HUES48 (cell line): Measurements from ENCODE around the gene MYBPC3.

Experiments
- H3K27ac ChIP-seq: one replicate; pipeline ENCODE4 v1.7.0; 2013; ENCODE audit warnings: low read depth, low read length, inconsistent platforms
- H3K27me3 ChIP-seq: 2 replicates; pipeline ENCODE4 v1.6.1; 2013; ENCODE audit warnings: mild to moderate bottlenecking, low read length; ENCODE audit not compliant: control insufficient read depth, insufficient read depth
- H3K36me3 ChIP-seq: 2 replicates; pipeline ENCODE4 v1.6.1; 2013; ENCODE audit warnings: low read length; ENCODE audit not compliant: control insufficient read depth, insufficient read depth
- H3K4me1 ChIP-seq: 2 replicates; pipeline ENCODE4 v1.6.1; 2013; ENCODE audit warnings: mild to moderate bottlenecking, low read length; ENCODE audit not compliant: control insufficient read depth, insufficient read depth
- H3K4me3 ChIP-seq: 2 replicates; pipeline ENCODE4 v1.5.1; 2013; ENCODE audit warnings: mild to moderate bottlenecking, low read depth, low read length
- H3K9ac ChIP-seq: 2 replicates; pipeline ENCODE4 v1.6.1; 2013; ENCODE audit warnings: mild to moderate bottlenecking, low read depth, low read length, moderate library complexity
- H3K9me3 ChIP-seq: 2 replicates; pipeline ENCODE4 v1.6.1; 2013; ENCODE audit warnings: low read length; ENCODE audit not compliant: control insufficient read depth, insufficient read depth

The MYBPC3 gene

DNA sequence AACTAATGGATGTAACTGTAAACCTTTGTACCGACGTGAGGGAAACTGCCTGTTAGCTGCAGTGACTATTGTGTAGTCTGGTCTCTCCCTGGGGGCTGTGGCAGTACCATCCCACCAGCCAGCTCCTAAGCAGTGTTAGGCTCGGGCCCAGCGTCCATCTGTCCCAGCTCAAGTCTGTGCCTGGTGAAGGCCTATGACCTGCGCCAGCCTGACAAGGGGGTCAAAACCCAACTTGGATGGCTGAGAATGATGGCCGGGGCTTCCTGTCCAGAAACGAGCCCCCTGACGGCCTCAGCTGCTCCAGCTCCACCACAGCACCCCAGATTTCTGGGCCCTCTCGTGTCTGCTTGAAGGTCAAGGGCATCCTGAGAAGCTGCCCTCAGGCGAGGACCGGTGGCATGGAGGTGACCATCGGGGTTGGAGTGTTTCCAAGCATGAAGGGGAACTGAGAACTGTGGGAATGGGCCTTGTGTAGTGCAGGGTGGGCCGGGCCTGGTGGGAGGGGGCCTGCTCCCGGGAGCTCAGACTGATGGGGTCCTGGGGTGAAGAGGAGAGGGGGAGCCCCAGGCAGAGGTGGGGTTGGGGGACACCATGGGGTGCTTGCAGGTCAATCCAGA, 40.2 kb upstream of the MYBPC3 start:
- H3K4me1 ChIP-seq: no peaks in the 10 kb centered on the region
- H3K36me3 ChIP-seq: no peaks in the 10 kb centered on the region
- H3K27me3 ChIP-seq: no peaks in the 10 kb centered on the region
- no peaks in the 10 kb centered on the region for H3K9me3 ChIP-seq
- H3K27ac ChIP-seq: no peak overlapping the region
- no peak overlapping the region for H3K4me3 ChIP-seq
- no peak overlapping the region for H3K9ac ChIP-seq

DNA sequence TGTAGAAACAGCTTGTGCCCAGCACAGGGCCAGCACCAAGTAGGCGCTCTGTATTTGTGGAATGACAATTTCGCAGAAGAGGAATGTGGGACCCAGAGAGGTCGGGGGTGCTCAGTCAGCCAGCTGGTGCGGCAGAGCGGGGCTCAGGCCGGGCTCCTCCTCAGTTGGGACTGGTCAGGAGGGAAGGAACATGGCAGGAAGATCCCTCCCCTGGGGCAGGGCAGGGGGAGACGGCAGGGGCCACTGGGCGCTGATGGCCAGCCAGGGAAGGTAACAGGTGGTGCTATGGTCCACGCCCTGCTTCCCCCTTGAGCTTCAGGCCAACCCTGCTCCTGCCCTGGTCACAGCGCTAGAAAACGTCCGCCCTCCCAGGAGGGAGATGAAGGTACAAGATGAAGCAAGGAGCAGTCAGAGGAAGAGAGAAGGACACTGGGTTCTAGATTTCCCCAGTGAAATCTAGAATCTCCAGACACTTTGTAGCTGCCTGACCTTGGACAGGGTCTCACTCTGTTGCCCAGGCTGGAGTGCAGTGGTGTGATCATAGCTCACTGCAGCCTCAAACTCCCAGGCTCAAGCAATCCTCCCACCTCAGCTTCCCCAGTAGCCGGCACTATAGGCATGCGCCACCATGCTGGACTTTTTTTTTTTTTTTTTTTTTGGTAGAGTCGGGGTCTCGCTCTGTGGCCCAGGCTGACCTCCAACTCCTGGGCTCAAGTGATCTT, 39.4 kb upstream of the MYBPC3 start:
- Histone ChIP-seq H3K36me3 (no peaks in the 10 kb centered on the region), H3K9ac (no peak overlapping the region), H3K27ac (no peak overlapping the region), H3K4me1 (no peaks in the 10 kb centered on the region), H3K9me3 (no peaks in the 10 kb centered on the region), H3K4me3 (no peak overlapping the region), H3K27me3 (no peaks in the 10 kb centered on the region)

DNA sequence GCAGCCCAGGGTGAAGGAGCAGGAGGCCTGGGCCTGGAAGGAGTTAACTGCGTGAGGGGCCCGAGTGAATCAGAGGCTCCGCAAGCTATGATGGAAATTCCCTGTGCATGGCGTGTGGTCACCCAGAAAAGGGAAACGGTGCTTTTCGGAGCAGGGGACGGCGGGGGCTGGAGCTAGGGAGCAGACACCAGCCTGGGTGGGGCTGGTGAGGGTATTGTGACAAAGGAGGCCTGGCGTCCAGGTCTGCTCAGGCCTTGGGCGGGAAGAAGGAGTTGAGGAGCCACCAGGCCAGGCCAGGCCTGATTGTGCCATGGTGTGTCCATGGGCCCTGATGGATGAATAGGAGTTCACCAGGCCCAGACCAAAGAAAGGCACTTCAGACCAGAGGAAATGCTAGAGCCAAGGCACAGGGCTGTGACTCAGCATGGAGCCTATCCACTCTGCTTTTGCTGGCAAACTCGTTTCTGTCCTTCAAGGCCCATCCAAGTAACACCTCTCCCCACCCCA, 38.6 kb upstream of the MYBPC3 start:
- no peak overlapping the region for H3K27ac ChIP-seq
- H3K4me1 ChIP-seq: no peaks in the 10 kb centered on the region
- no peaks in the 10 kb centered on the region for H3K9me3 ChIP-seq
- H3K4me3 ChIP-seq: no peak overlapping the region
- no peaks in the 10 kb centered on the region for H3K27me3 ChIP-seq
- H3K36me3 ChIP-seq: no peaks in the 10 kb centered on the region
- no peak overlapping the region for H3K9ac ChIP-seq

DNA sequence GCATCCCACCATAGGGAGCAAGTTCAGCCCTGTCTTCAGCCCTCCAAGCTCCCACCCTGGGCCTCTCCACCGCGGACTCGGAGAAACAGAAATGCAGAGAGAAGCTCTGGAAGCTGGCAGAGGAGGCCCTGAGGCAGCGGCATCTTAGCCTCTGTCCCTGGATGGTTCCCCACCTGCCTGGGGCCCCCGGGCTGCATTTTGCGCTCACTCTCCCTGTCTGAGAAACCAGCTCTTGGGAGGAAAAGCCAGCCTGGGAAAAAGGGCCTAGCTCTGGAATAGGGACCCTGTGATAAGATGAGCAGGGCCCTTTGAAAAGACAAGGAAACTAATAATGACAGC, 37.9 kb upstream of the MYBPC3 start:
- Histone ChIP-seq H3K27me3 (no peaks in the 10 kb centered on the region), H3K9ac (no peak overlapping the region), H3K4me1 (no peaks in the 10 kb centered on the region), H3K27ac (no peak overlapping the region), H3K9me3 (no peaks in the 10 kb centered on the region), H3K36me3 (no peaks in the 10 kb centered on the region), H3K4me3 (no peak overlapping the region)

DNA sequence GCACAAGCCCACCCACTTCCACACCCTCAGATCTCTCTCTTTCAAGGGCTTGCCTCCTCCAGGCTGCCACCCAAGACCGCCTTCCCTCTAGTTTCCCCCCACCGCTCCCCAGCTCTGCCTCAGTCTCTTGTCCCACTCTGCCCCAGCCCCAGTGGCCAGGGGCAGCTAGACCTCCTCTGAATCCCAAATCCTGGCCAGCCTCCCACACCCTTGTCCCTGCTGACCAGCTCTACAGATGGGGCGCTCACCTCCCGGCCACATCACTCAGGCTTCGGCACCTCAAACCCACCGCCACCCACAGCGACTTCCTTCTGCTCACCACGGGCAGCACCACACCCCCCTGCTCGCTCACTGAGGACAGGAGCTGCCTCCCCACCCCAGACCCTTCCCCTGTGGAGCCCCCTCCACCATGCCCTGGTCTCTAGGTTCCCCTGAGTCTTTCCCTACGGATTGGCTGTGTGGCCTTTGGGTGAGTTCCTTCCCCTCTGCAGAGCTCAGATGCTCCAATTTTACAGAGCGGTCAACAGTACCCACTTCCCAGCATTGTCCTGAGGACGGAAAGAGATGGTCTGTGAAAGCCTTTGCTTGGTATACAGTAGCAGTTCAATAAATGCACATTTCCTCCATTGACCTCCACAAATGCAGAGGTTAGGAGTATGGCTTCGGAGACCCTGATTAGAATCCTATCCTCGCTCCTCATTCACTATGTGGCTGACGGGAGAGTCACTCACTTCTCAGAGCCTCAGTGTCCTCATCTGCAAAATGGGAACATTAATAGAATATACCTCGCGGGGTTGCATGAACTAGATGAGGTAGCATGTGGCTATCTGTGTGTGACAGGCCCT, 37.3 kb upstream of the MYBPC3 start:
- Histone ChIP-seq H3K9ac (no peak overlapping the region), H3K4me1 (no peaks in the 10 kb centered on the region), H3K27me3 (no peaks in the 10 kb centered on the region), H3K36me3 (no peaks in the 10 kb centered on the region), H3K9me3 (no peaks in the 10 kb centered on the region), H3K4me3 (no peak overlapping the region), H3K27ac (no peak overlapping the region)

DNA sequence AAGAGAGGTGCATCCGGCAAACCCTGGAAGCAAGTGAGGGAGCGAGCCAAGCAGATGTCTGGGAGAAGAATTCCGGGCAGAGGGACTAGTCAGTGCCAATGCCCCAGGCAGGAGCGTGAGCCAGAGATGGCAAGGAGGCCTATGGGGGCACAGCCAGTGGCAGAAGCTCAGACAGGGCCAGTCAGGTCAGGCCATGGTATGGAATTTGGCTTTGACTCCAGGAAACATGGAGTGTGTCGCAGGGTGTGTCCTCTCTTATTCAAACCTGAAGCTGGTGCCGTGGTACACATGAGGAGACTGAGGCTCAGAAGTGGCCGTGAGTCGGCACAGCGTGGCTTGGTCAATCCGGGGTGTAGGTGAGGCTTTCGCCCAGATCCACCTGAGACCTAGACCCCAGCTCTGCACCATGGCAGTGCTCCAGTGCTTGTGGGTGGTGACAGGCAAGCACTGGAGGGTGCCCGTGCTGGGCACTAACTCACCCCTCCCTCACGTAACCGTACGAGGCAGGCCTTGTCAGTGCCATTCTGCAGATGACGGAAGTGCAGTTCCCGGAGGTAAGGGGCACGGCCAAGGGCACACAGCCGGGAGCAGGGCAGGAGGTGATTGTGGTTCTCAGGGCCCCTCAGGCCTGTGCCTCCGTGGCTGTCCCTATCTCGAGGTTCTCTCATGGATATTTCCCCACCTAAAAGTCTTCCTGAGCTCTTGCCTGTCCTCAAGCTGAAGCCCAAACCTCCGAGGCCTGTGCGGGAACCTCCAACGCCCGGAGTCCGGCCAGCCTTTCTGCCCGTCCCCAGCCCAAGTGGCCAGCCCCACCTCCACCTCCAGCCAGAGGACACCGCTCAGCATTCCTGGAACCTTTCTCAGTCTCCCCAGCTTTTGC, 36.4 kb upstream of the MYBPC3 start:
- Histone ChIP-seq H3K27ac (no peak overlapping the region), H3K36me3 (no peaks in the 10 kb centered on the region), H3K4me1 (no peaks in the 10 kb centered on the region), H3K4me3 (no peak overlapping the region), H3K27me3 (no peaks in the 10 kb centered on the region), H3K9ac (no peak overlapping the region), H3K9me3 (no peaks in the 10 kb centered on the region)

DNA sequence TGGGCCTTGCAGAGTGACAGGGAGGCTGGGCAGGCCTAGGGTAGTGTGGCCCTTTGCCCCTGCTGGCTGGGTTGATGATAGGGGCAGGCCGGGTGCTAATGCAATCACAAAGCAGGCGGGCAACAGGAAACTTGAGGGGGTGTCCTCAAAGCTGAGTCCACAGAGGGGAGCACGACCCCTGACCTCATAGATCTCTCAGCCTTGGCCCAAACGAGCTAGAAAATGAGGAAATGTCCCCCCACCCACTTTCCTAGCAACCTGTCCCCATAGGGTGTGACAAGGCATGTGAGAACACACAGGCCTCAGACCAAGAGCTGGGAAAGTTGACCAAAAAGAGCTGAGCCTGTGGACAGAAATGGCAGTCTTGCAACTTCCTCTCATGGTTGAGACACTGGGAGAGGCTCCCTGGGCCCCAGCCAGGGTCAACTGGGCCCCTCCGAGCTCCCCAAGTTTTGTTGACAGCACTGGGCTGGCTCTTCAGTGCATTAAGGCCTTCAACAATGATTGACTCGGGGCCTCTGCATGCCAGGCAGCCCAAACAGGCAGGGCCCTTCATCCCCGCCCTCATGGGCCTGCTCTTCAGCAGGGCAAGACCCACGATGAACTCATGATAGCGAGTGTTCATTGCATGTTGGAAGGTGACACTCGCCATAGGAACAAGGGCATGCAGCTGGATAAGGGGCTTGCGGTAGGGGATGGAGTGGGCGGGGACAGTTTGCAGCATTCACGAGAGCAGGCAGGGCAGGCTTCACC, 35.6 kb upstream of the MYBPC3 start:
- Histone ChIP-seq H3K9me3 (no peaks in the 10 kb centered on the region), H3K27ac (no peak overlapping the region), H3K36me3 (no peaks in the 10 kb centered on the region), H3K4me3 (no peak overlapping the region), H3K4me1 (no peaks in the 10 kb centered on the region), H3K27me3 (no peaks in the 10 kb centered on the region), H3K9ac (no peak overlapping the region)

DNA sequence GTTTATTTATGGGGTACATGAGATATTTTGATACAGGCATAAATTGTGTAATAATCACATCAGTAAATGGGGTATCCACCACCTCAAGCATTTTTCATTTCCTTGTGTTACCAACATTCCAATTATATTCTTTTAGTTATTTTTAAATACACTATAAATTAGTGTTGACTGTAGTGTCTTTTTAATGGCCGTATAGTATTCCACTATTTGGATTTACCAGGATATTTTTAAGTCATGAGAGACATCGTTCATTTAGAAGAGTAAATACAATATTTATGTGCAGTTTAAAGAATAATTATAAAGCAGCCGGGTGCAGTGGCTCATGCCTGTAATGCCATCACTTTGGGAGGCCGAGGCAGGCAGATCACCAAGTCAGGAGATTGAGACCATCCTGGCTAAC, 32.0 kb upstream of the MYBPC3 start:
- Histone ChIP-seq H3K27me3 (no peaks in the 10 kb centered on the region), H3K36me3 (no peaks in the 10 kb centered on the region), H3K27ac (no peak overlapping the region), H3K4me1 (no peaks in the 10 kb centered on the region), H3K9me3 (no peaks in the 10 kb centered on the region), H3K9ac (no peak overlapping the region), H3K4me3 (no peak overlapping the region)

DNA sequence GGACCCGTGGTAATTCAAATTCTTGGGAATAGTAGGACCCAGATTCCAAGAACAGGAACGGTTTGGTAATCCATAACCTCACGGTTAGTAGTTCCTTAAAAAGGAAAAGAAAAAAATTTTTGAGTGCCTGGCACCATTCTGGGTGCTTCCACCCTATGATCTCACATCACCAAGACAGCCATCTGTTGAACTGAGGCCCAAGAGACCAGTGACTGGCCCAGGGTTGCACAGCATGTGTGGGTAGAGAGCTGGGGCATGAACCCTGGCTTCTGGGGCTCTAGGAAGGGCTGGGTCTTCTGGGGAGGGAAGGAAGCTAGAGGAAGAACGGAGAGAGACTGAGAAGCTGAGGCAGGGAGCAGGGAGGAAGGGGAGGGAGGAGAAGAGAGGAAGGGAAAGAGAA, 30.6 kb upstream of the MYBPC3 start:
- H3K27ac ChIP-seq: no peak overlapping the region
- H3K9ac ChIP-seq: no peak overlapping the region
- H3K9me3 ChIP-seq: no peaks in the 10 kb centered on the region
- no peaks in the 10 kb centered on the region for H3K36me3 ChIP-seq
- H3K4me1 ChIP-seq: peaks cover 6% of the 10 kb centered on the region; the same call in 1 of the 2 replicates
- H3K4me3 ChIP-seq: no peak overlapping the region
- H3K27me3 ChIP-seq: no peaks in the 10 kb centered on the region

DNA sequence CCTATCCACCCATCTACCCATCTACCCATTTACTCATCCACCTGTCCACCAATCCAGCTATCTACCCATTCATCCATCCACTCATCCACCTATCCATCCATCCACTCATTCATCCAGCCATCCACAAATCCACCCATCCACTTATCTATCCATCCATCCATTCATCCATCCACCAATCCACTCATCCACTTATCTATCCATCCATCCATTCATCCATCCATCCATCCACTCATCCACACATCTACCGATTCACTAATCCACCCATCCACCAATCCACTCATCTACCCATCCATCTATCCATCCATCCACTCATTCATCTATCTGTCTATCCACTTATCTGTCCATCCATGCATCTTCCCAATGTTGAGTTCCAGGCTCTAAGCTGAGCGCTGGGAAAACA, 27.6 kb upstream of the MYBPC3 start:
- Histone ChIP-seq H3K9ac (no peak overlapping the region), H3K9me3 (no peaks in the 10 kb centered on the region), H3K27me3 (no peaks in the 10 kb centered on the region), H3K27ac (no peak overlapping the region), H3K4me1 (peaks cover 9% of the 10 kb centered on the region; the same call in 1 of the 2 replicates), H3K36me3 (no peaks in the 10 kb centered on the region), H3K4me3 (no peak overlapping the region)
